Right ventricle myocardium inferior (tissue), 1 donor: ENCODE results near the gene USP17L10. TPM values are rescaled to one million over a fixed set of nuclear protein-coding genes. Genes with fewer than 3 reads are reported as not detected.
"Not testable (repeated sequence)": the region's sequence is repeated elsewhere in the genome, so short reads cannot be mapped to it uniquely, and the experiment has no call there.

Experiments
- ATAC-seq: fragments of 200-7000 bp; cut with Tn5 transposase; one replicate; pipeline ENCODE4 v1.9.1; 2020; ENCODE audit warnings: mild to moderate bottlenecking, moderate library complexity
- DNase-seq: peaks from one replicate; pipeline ENCODE4 v3.0.0; 2021; ENCODE audit errors: missing footprints
- intact Hi-C: fragments of 100-400 bp; cut with DNase I; formaldehyde crosslinking; loops from one replicate; pipeline ENCODE4 v1.11.0; 2022
- long read RNA-seq: library from polyadenylated mRNA; unstranded; transcript quantifications from one replicate; pipeline ENCODE4 v2.0.0, GENCODE V29; 2021
- total RNA-seq: library from RNA; stranded (reverse); fragmentation: NEBNext Ultra II Directional; extraction: Animal tissue kit (Norgen Biotek cat#: 25700); gene quantifications from one replicate; pipeline ENCODE4 v1.2.1, GENCODE V29; 2021
- donor health status: DM: no; HTN: yes; CAD: no; lungs with severe emphysema.

The USP17L10 gene
- not detected for total RNA-seq
- long read RNA-seq = 0 reads

DNA sequence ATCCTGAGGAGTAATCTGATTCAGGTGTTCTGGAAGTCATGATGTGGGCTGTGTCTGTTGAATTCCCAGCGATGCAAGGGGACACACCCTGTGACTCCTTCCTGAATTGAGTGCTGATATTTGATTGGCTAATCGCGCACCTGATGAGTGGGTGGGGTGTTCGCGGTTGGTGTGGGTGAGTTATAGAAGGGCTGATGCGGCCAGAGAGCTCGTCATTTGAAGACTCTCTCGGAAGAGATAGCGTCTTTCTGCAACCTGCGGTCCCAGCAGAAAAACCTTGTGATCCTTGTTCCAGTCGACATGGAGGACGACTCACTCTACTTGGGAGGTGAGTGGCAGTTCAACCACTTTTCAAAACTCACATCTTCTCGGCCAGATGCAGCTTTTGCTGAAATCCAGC lies at the start of gene USP17L10:
USP17L10 (plus strand) TSS at position 301 of the 400 bp plus-strand sequence; CDS start at position 301, 0 bp downstream.
- intact Hi-C loops, ATAC-seq, DNase-seq: not testable (repeated sequence)

- ATAC-seq, intact Hi-C loops: not testable (repeated sequence)
Measured at GRCh38 chr4:9165990-9166389, 44.5 kb upstream of the USP17L10 start.

DNA sequence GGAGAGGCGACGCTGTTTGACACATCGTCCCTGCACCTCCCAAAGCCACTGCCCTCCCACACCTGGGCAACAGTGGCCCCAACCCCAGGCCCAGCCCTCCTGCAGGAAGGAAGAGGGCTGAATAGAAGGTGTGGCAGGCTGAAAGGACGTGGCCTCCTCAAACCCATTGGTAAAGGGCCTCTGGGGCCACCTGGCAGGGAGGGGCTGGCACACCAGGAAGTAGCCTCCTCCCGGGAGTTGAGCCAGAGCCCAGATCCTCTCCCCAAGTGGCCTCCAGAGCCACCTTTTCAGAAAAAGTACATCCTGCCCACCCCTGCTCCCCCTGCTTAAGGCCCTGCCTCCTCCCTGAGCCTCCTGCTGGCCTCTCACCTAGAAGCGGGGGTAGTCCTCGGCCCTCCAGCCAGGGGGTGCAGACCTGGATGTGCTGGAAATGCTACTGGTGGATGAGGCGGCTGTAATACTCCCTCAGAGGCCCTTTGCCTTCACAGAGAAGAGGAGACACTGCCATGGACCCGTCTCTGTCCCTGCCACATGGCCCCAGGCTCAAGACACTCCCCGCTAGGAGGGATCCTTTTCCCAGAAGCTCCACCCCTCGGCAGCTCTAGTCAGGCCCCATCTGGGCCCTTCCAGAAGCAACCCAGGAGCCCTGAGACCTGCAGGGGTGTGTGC lies 40.5 kb upstream of the USP17L10 start, which contains the start of gene FAM90A26:
FAM90A26 (plus strand) TSS at position 619 of the 669 bp plus-strand sequence. CDS start 2,764 bp downstream, outside the sequence.
- intact Hi-C loops, DNase-seq, ATAC-seq: not testable (repeated sequence)

More at GRCh38 chr4:9165990-9166389, 44.5 kb upstream of the USP17L10 start:
- not testable (repeated sequence) for DNase-seq

GRCh38 chr4:9214701-9215100 lies 4.2 kb downstream of the USP17L10 start:
- peak; percentile 61 for DNase-seq
- ATAC-seq, intact Hi-C loops: not testable (repeated sequence)

DNA sequence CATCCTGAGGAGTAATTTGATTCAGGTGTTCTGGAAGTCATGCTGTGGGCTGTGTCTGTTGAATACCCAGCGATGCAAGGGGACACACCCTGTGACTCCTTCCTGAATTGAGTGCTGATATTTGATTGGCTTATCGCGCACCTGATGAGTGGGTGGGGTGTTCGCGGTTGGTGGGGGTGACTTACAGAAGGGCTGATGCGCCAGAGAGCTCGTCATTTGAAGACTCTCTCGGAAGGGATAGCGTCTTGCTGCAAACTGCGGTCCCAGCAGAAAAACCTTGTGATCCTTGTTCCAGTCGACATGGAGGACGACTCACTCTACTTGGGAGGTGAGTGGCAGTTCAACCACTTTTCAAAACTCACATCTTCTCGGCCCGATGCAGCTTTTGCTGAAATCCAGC lies 4.6 kb downstream of the USP17L10 start, which contains the start of gene USP17L11:
USP17L11 (plus strand) TSS at position 301 of the 400 bp plus-strand sequence; CDS start at position 301, 0 bp downstream.
- intact Hi-C loops, DNase-seq, ATAC-seq: not testable (repeated sequence)

GRCh38 chr4:9219852-9220251 lies 9.4 kb downstream of the USP17L10 start, which contains the start of gene USP17L12:
USP17L12 (plus strand) TSS chr4:9220152; CDS start chr4:9220152, 0 bp downstream.
- intact Hi-C loops, DNase-seq, ATAC-seq: not testable (repeated sequence)

DNA sequence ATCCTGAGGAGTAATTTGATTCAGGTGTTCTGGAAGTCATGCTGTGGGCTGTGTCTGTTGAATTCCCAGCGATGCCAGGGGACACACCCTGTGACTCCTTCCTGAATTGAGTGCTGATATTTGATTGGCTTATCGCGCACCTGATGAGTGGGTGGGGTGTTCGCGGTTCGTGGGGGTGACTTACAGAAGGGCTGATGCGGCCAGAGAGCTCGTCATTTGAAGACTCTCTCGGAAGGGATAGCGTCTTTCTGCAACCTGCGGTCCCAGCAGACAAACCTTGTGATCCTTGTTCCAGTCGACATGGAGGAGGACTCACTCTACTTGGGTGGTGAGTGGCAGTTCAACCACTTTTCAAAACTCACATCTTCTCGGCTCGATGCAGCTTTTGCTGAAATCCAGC lies 14.1 kb downstream of the USP17L10 start, which contains the start of gene USP17L13:
USP17L13 (plus strand) TSS at position 301 of the 400 bp plus-strand sequence; CDS start at position 301, 0 bp downstream.
- ATAC-seq, intact Hi-C loops, DNase-seq: not testable (repeated sequence)

DNA sequence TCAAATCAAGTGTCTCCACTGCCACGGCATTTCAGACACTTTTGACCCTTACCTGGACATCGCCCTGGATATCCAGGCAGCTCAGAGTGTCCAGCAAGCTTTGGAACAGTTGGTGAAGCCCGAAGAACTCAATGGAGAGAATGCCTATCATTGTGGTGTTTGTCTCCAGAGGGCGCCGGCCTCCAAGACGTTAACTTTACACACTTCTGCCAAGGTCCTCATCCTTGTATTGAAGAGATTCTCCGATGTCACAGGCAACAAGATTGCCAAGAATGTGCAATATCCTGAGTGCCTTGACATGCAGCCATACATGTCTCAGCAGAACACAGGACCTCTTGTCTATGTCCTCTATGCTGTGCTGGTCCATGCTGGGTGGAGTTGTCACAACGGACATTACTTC lies 19.8 kb downstream of the USP17L10 start:
- ATAC-seq, intact Hi-C loops, DNase-seq: not testable (repeated sequence)

GRCh38 chr4:9234085-9234484 lies 23.6 kb downstream of the USP17L10 start, which contains the start of gene USP17L15:
USP17L15 (plus strand) TSS chr4:9234385; CDS start chr4:9234385, 0 bp downstream.
- ATAC-seq, intact Hi-C loops, DNase-seq: not testable (repeated sequence)

DNA sequence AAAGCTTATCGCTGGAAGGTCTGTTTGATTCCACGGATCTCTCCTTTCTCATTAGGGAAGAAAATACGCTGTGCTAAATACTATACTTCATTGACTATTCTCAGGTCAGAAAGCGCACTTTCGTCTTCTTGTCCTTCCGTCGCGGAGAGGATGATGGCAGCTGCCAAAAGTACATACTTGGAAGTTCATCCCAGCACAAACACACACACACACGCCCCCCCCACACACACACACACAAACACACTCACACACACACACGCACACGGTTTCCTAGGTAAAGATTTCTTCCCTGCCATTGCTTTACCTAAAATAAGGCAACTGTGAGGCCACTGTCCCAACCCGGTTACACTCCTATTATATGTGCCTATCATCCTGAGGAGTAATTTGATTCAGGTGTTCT lies 28.0 kb downstream of the USP17L10 start:
- intact Hi-C loops, ATAC-seq: not testable (repeated sequence)
- DNase-seq = peak; percentile 35

- DNase-seq, ATAC-seq, intact Hi-C loops: not testable (repeated sequence)
Measured at GRCh38 chr4:9243579-9243978, 33.1 kb downstream of the USP17L10 start, which contains the start of gene USP17L17. USP17L17 (plus strand) TSS chr4:9243879; CDS start chr4:9243879, 0 bp downstream.

- intact Hi-C loops, ATAC-seq: not testable (repeated sequence)
- DNase-seq = peak; percentile 1
Measured at GRCh38 chr4:9247953-9248680, 37.7 kb downstream of the USP17L10 start, which contains the start of gene USP17L18. USP17L18 (plus strand) TSS chr4:9248630; CDS start chr4:9248630, 0 bp downstream.

GRCh38 chr4:9253078-9253477 lies 42.6 kb downstream of the USP17L10 start, which contains the start of gene USP17L19:
USP17L19 (plus strand) TSS chr4:9253378; CDS start chr4:9253378, 0 bp downstream.
- DNase-seq, ATAC-seq, intact Hi-C loops: not testable (repeated sequence)

DNA sequence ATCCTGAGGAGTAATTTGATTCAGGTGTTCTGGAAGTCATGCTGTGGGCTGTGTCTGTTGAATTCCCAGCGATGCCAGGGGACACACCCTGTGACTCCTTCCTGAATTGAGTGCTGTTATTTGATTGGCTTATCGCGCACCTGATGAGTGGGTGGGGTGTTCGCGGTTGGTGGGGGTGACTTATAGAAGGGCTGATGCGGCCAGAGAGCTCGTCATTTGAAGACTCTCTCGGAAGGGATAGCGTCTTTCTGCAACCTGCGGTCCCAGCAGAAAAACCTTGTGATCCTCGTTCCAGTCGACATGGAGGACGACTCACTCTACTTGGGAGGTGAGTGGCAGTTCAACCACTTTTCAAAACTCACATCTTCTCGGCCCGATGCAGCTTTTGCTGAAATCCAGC lies 47.4 kb downstream of the USP17L10 start, which contains the start of gene USP17L20:
USP17L20 (plus strand) TSS at position 301 of the 400 bp plus-strand sequence; CDS start at position 301, 0 bp downstream.
- ATAC-seq, intact Hi-C loops, DNase-seq: not testable (repeated sequence)
